GM12878 (cell line): ENCODE data around the gene SMAP1. TPM values are rescaled to one million over a fixed set of nuclear protein-coding genes. Genes with fewer than 3 reads are reported as not detected.

ENCODE experiments used
- ATAC-seq: fragments of 200-7000 bp; cut with Tn5 transposase; 3 replicates; pipeline ENCODE4 v1.9.1; 2020; ENCODE audit warnings: mild to moderate bottlenecking, moderate library complexity
- BruUV-seq: library from RNA; stranded (reverse); fragments of 400-500 nt; replicated peaks from 2 replicates; lab custom pipeline; 2021; lab: Mats Ljungman, UMichigan
- CTCF ChIA-PET: fragments of 300-600 bp; sonication (Branson Sonifier 250); formaldehyde crosslinking; extraction: SDS; loops from one replicate; lab custom pipeline; 2021; ENCODE audit warnings: inconsistent platforms; lab: Yijun Ruan, JAX
- POLR2A ChIA-PET: fragments of 350-600 bp; formaldehyde crosslinking; extraction: SDS; loops from one replicate; lab custom pipeline; 2021; ENCODE audit warnings: inconsistent platforms; lab: Charles Lee
- RAD21 ChIA-PET: fragments of 300-600 bp; sonication (Branson Sonifier 250); formaldehyde crosslinking; loops from one replicate; lab custom pipeline; 2023; ENCODE audit warnings: antibody characterized with exemption; ENCODE audit not compliant: unreplicated experiment; lab: Charles Lee
- SMC1A ChIA-PET: fragments of 300-600 bp; sonication (Branson Sonifier 250); formaldehyde crosslinking; loops from one replicate; lab custom pipeline; 2023; ENCODE audit not compliant: unreplicated experiment, uncharacterized antibody; lab: Charles Lee
- DNase-seq: peaks from one replicate; pipeline ENCODE4 v3.0.0-alpha.2; 2011; ENCODE audit warnings: low read depth, low spot score
- FAIRE-seq: peaks from 3 replicates; lab custom pipeline; 2011; peaks lifted over from hg19 to GRCh38; lab: Jason Lieb, UNC
- H2AFZ ChIP-seq: 2 replicates; pipeline ENCODE4 v1.6.0; 2011; ENCODE audit warnings: low read depth, low read length, control low read depth; ENCODE audit not compliant: control insufficient read depth
- H3K27ac ChIP-seq: 2 replicates; pipeline ENCODE4 v1.5.1; 2011; ENCODE audit warnings: control low read depth; ENCODE audit not compliant: control insufficient read depth, insufficient read depth
- H3K27me3 ChIP-seq, 2 experiments: replicated peaks in 1 of 2; 2 replicates each; pipeline versions ENCODE4 v1.6.0 to v1.6.1; 2011; ENCODE audit warnings: low read length in 1 of 2; ENCODE audit not compliant: control insufficient read depth in 2 of 2, insufficient read depth in 2 of 2
- H3K36me3 ChIP-seq, 2 experiments: 2 replicates each; pipeline ENCODE4 v1.5.1; 2011; ENCODE audit warnings: low read length in 1 of 2; ENCODE audit not compliant: control insufficient read depth in 2 of 2, insufficient read depth in 2 of 2
- H3K4me1 ChIP-seq: 2 replicates; pipeline ENCODE4 v1.6.1; 2011; ENCODE audit warnings: mild to moderate bottlenecking, low read length, moderate library complexity, mixed read lengths; ENCODE audit not compliant: control insufficient read depth, insufficient read depth
- H3K4me2 ChIP-seq: 2 replicates; pipeline ENCODE4 v1.6.0; 2011; ENCODE audit warnings: control low read depth; ENCODE audit not compliant: control insufficient read depth, insufficient read depth
- H3K4me3 ChIP-seq: fragments of 200-600 bp; sonication (generic); 2 replicates; pipeline ENCODE4 v1.5.1; 2016
- H3K79me2 ChIP-seq: 2 replicates; pipeline ENCODE4 v1.6.0; 2011; ENCODE audit warnings: low read length; ENCODE audit not compliant: control insufficient read depth, insufficient read depth
- H3K9ac ChIP-seq: 2 replicates; pipeline ENCODE4 v1.8.0; 2011; ENCODE audit warnings: low read length, control low read depth, mixed read lengths; ENCODE audit not compliant: control insufficient read depth, insufficient read depth
- H3K9me3 ChIP-seq: replicated peaks from 3 replicates; pipeline ENCODE4 v1.5.1; 2011; ENCODE audit warnings: mild to moderate bottlenecking, low read length; ENCODE audit not compliant: control insufficient read depth, insufficient read depth
- H4K20me1 ChIP-seq: 2 replicates; pipeline ENCODE4 v1.6.0; 2011; ENCODE audit not compliant: control insufficient read depth, insufficient read depth
- BRCA1 ChIP-seq: IDR thresholded peaks from 2 replicates; pipeline ENCODE4 v1.6.1; 2011; ENCODE audit warnings: low read depth, low read length, improper control_type of control experiment
- GATAD2B ChIP-seq: fragments of 450-650 bp; conservative IDR thresholded peaks from 2 replicates; pipeline ENCODE4 v1.6.1; 2017; ENCODE audit warnings: low read depth, mild to moderate bottlenecking, moderate library complexity
- HDGF ChIP-seq: fragments of 450-650 bp; IDR thresholded peaks from 2 replicates; pipeline ENCODE4 v1.6.1; 2016; ENCODE audit warnings: antibody characterized with exemption
- KLF5 ChIP-seq: fragments of 450-650 bp; IDR thresholded peaks from 2 replicates; pipeline ENCODE4 v1.6.1; 2014; ENCODE audit warnings: mild to moderate bottlenecking; ENCODE audit not compliant: partially characterized antibody
- MYC ChIP-seq: IDR thresholded peaks from 2 replicates; pipeline ENCODE4 v1.6.1; 2011; ENCODE audit warnings: mild to moderate bottlenecking, low read length, moderate library complexity, inconsistent platforms; ENCODE audit not compliant: insufficient read depth, insufficient replicate concordance, insufficient read length, severe bottlenecking
- NFXL1 ChIP-seq: fragments of 450-650 bp; IDR thresholded peaks from 2 replicates; pipeline ENCODE4 v1.6.1; 2017; ENCODE audit warnings: antibody characterized with exemption, mild to moderate bottlenecking, borderline replicate concordance
- NFYA ChIP-seq: IDR thresholded peaks from 2 replicates; pipeline ENCODE4 v1.6.1; 2011; ENCODE audit warnings: low read depth, mild to moderate bottlenecking, low read length, improper control_type of control experiment, borderline replicate concordance
- NFYB ChIP-seq: IDR thresholded peaks from 2 replicates; pipeline ENCODE4 v1.6.1; 2011; ENCODE audit warnings: low read depth, mild to moderate bottlenecking, low read length, improper control_type of control experiment, moderate library complexity; ENCODE audit not compliant: insufficient read depth
- POLR2AphosphoS5 ChIP-seq: IDR thresholded peaks from 2 replicates; pipeline ENCODE4 v1.6.1; 2011; ENCODE audit warnings: mild to moderate bottlenecking, low read length, inconsistent platforms
- POU2F2 ChIP-seq: IDR thresholded peaks from 3 replicates; pipeline ENCODE4 v1.6.1; 2011; ENCODE audit warnings: low read depth, mild to moderate bottlenecking, low read length, borderline replicate concordance
- TCF12 ChIP-seq: IDR thresholded peaks from 2 replicates; pipeline ENCODE4 v1.6.1; 2011; ENCODE audit warnings: low read depth, mild to moderate bottlenecking, low read length
- WGBS: methylation state at CpG from one replicate; pipeline ENCODE4 v1.1.6; 2016; ENCODE audit warnings: low lambda C conversion rate; ENCODE audit not compliant: insufficient replicate concordance, insufficient coverage; ENCODE audit errors: missing lambda C conversion rate; 5-methylcytosine and 5-hydroxymethylcytosine counted together
- in situ Hi-C: fragments of 300-500 bp; cut with MboI; formaldehyde crosslinking; loops from 9 replicates; pipeline ENCODE4 v1.14.3; 2018; ENCODE audit warnings: mixed read lengths
- intact Hi-C: fragments of 100-400 bp; cut with micrococcal nuclease; formaldehyde crosslinking; loops from one replicate; pipeline ENCODE4 v1.14.2; 2022; ENCODE audit not compliant: unreplicated experiment
- polyA plus RNA-seq, 11 experiments: library from polyadenylated mRNA; depleted of rRNA in 4 of 11; unstranded in 6 of 11; stranded (reverse) in 5 of 11; fragments of >200 nt; fragmentation: Nextera tagmentation in 4 of 11; fragmentation: Illumina TruSeq in 1 of 11; extraction: Ambion mirVana in 4 of 11; extraction: Trizol in 1 of 11; gene quantifications; 1 replicate in 1 of 11; 2 replicates in 10 of 11; pipeline versions ENCODE4 v1.2.1 to v1.2.3, GENCODE V29; 2011 to 2016; ENCODE audit warnings: inconsistent platforms in 2 of 11, missing spikeins in 2 of 11, low read depth in 1 of 11
- total RNA-seq, 4 experiments: library from RNA; depleted of rRNA in 3 of 4; stranded (reverse); fragments of >200 nt in 3 of 4; fragmentation: Illumina TruSeq in 1 of 4; extraction: Trizol in 1 of 4; gene quantifications; 2 replicates each; pipeline versions ENCODE4 v1.2.1 to v1.2.3, GENCODE V29; 2013 to 2021
- TF ChIP-seq, protein P1 (sequence below): fragments of 450-650 bp; formaldehyde crosslinking; IDR thresholded peaks from 2 replicates; pipeline ENCODE4 v1.4.0; 2022; ENCODE audit warnings: mild to moderate bottlenecking, moderate library complexity
- TF ChIP-seq, protein P2 (sequence below): IDR thresholded peaks from 2 replicates; pipeline ENCODE4 v1.6.1; 2011; ENCODE audit warnings: low read depth, low read length, improper control_type of control experiment, borderline replicate concordance
- TF ChIP-seq, protein P3 (sequence below): fragments of 450-650 bp; IDR thresholded peaks from 2 replicates; pipeline ENCODE4 v1.6.1; 2017; ENCODE audit warnings: mild to moderate bottlenecking, low read depth, inconsistent platforms; ENCODE audit not compliant: poor library complexity, severe bottlenecking
- TF ChIP-seq, protein P4 (sequence below): IDR thresholded peaks from 2 replicates; pipeline ENCODE4 v1.6.1; 2011; ENCODE audit warnings: borderline replicate concordance, low read depth, mild to moderate bottlenecking, moderate library complexity, mixed read lengths, low read length; ENCODE audit not compliant: insufficient read depth; ENCODE audit errors: extremely low read length

The SMAP1 gene
- total and polyA plus RNA-seq, 10 of the 15 experiments (the other 5 are each of a cell fraction or from before 2014, with no cell fraction given): 13.7 to 33.9 (median 25.3) TPM

DNA sequence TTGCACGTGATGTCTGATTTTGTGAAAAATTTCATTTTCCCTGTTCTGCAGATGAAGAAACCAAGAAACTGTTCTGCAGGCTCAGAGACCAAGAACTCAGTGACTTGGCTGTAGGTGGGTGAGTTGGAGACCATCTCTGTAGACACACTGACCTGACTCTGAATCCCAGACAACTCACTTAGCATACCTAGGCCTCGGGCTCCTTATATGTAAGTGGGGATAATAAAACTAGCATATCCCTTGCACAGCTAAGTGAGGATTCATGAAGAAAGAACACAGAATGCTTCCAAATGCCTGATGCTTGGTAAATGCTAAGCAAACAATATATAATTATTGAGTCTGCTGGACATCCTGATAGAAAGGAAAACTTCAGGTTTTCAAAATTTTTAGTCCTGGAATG is 218.4 kb downstream of the SMAP1 start:
- no peak for ATAC-seq
- FAIRE-seq: no peak
- H3K4me1 ChIP-seq: no peaks in the 10 kb centered on the region
- no TSS peak for BruUV-seq
- H3K4me2 ChIP-seq: no peak overlapping the region
- H3K79me2 ChIP-seq: no peaks in the 10 kb centered on the region
- H3K9ac ChIP-seq: no peak overlapping the region
- no peaks in the 10 kb centered on the region for H3K9me3 ChIP-seq
- H4K20me1 ChIP-seq: no peaks in the 10 kb centered on the region
- no peak overlapping the region for H3K4me3 ChIP-seq
- ChIA-PET SMC1A (interaction anchor here (0.9 to 5.1 kb wide), 9 partner anchors 8 to 665 kb away, joined by 3 to 155 read pairs (median 10); no protein-coding TSS in a partner anchor), CTCF (interaction anchor here (0.8 to 7.9 kb wide), 13 partner anchors 8 to 665 kb away, joined by 3 to 225 read pairs (median 6); no protein-coding TSS in a partner anchor), RAD21 (interaction anchor here (0.8 to 4.1 kb wide), 7 partner anchors 8 to 576 kb away, joined by 3 to 101 read pairs (median 6); no protein-coding TSS in a partner anchor), POLR2A (interaction anchor here (1.1 kb wide), 1 partner anchor 179 kb away, joined by 3 read pairs; no protein-coding TSS in a partner anchor)
- no peak overlapping the region for H2AFZ ChIP-seq
- in situ Hi-C loops (loop anchor here (5.0 to 25.0 kb wide), 2 partner anchors 179 to 374 kb away; no protein-coding TSS in a partner anchor), intact Hi-C loops (loop anchor here (5.0 to 10.0 kb wide), 2 partner anchors 511 to 664 kb away; no protein-coding TSS in a partner anchor)
- no peak overlapping the region for H3K27ac ChIP-seq
- H3K36me3 ChIP-seq: no peaks in the 10 kb centered on the region
- no peaks in the 10 kb centered on the region for H3K27me3 ChIP-seq
- 15% methylated on average over 2 of the region's 2 CpGs for WGBS
- no peak for DNase-seq
- TF ChIP-seq, protein P1, sequence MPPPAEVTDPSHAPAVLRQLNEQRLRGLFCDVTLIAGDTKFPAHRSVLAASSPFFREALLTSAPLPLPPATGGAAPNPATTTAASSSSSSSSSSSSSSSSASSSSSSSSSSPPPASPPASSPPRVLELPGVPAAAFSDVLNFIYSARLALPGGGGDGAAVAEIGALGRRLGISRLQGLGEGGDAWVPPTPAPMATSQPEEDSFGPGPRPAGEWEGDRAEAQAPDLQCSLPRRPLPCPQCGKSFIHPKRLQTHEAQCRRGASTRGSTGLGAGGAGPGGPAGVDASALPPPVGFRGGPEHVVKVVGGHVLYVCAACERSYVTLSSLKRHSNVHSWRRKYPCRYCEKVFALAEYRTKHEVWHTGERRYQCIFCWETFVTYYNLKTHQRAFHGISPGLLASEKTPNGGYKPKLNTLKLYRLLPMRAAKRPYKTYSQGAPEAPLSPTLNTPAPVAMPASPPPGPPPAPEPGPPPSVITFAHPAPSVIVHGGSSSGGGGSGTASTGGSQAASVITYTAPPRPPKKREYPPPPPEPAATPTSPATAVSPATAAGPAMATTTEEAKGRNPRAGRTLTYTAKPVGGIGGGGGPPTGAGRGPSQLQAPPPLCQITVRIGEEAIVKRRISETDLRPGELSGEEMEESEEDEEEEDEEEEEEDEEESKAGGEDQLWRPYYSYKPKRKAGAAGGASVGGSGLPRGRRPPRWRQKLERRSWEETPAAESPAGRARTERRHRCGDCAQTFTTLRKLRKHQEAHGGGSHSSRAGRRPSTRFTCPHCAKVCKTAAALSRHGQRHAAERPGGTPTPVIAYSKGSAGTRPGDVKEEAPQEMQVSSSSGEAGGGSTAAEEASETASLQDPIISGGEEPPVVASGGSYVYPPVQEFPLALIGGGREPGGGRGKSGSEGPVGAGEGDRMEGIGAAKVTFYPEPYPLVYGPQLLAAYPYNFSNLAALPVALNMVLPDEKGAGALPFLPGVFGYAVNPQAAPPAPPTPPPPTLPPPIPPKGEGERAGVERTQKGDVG (CRISPR knock-in tag): no peak
- TF ChIP-seq GATAD2B (no peak), KLF5 (no peak), NFYB (no peak), NFXL1 (no peak), POU2F2 (no peak), POLR2AphosphoS5 (no peak), MYC (no peak), TCF12 (no peak), BRCA1 (no peak), NFYA (no peak), HDGF (no peak)
- TF ChIP-seq, protein P2, sequence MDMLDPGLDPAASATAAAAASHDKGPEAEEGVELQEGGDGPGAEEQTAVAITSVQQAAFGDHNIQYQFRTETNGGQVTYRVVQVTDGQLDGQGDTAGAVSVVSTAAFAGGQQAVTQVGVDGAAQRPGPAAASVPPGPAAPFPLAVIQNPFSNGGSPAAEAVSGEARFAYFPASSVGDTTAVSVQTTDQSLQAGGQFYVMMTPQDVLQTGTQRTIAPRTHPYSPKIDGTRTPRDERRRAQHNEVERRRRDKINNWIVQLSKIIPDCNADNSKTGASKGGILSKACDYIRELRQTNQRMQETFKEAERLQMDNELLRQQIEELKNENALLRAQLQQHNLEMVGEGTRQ: no peak
- TF ChIP-seq, protein P3, sequence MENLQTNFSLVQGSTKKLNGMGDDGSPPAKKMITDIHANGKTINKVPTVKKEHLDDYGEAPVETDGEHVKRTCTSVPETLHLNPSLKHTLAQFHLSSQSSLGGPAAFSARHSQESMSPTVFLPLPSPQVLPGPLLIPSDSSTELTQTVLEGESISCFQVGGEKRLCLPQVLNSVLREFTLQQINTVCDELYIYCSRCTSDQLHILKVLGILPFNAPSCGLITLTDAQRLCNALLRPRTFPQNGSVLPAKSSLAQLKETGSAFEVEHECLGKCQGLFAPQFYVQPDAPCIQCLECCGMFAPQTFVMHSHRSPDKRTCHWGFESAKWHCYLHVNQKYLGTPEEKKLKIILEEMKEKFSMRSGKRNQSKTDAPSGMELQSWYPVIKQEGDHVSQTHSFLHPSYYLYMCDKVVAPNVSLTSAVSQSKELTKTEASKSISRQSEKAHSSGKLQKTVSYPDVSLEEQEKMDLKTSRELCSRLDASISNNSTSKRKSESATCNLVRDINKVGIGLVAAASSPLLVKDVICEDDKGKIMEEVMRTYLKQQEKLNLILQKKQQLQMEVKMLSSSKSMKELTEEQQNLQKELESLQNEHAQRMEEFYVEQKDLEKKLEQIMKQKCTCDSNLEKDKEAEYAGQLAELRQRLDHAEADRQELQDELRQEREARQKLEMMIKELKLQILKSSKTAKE: no peak
- TF ChIP-seq, protein P4, sequence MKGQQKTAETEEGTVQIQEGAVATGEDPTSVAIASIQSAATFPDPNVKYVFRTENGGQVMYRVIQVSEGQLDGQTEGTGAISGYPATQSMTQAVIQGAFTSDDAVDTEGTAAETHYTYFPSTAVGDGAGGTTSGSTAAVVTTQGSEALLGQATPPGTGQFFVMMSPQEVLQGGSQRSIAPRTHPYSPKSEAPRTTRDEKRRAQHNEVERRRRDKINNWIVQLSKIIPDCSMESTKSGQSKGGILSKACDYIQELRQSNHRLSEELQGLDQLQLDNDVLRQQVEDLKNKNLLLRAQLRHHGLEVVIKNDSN: no peak
